ENCODE results near the gene NUF2. TPM values are rescaled to one million over a fixed set of nuclear protein-coding genes. Genes with fewer than 3 reads are reported as not detected.
A peak's percentile ranks its signal among the peaks of the same experiment; 100 is the strongest.

NUF2 gene
- polyA plus RNA-seq, 3 donors = 0.12 to 0.37 TPM; not detected in 1

DNA sequence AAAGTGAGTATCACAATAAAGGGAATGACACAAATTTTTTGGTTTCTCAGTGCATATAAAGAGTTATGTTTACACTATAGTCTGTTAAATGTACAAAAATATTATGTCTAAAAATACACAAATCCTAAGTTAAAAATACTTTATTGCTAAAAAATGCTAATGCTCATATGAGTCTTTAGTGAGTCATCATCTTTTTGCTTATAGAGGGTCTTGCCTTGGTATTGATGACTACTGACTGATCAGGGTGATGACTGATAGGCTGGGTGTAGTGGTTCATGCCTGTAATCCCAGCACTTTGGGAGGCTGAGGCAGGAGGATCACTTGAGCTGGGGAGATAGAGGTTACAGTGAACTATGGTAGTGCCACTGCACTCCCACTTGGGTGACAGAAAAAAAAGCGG is 12.9 kb upstream of the NUF2 start:
- Mint-ChIP-seq H3K4me3 (no peak overlapping the region), H3K27me3 (ENCODE audit: low read depth in 3 of 3) (peaks cover 0 to 1% (median 0%) of the 10 kb centered on the region in 3 donors), H3K9me3 (no peaks in the 10 kb centered on the region), H3K4me1 (no peaks in the 10 kb centered on the region), H3K36me3 (peaks cover 9 to 13% of the 10 kb centered on the region in 2 donors), H3K27ac (no peak overlapping the region)
- Histone ChIP-seq H3K9me3 (replicated peaks in 1 of 2; ENCODE audit: control insufficient read depth in 1 of 2, insufficient read depth in 1 of 2, low read length in 2 of 2) (no peaks in the 10 kb centered on the region), H3K36me3 (replicated peaks in 1 of 2; ENCODE audit: control insufficient read depth in 1 of 2, insufficient read depth in 2 of 2, low read length in 2 of 2) (no peaks in the 10 kb centered on the region), H3K4me3 (replicated peaks in 1 of 3; ENCODE audit: low read depth in 2 of 3, low read length in 3 of 3) (no peak overlapping the region), H3K79me2 (ENCODE audit: insufficient read depth, low read length) (no peaks in the 10 kb centered on the region), H3K27ac (ENCODE audit: low read depth in 1 of 2, low read length in 2 of 2) (no peak overlapping the region), H3K27me3 (ENCODE audit: control insufficient read depth in 2 of 2, insufficient read depth in 2 of 2, low read length in 2 of 2) (no peaks in the 10 kb centered on the region), H4K20me1 (ENCODE audit: insufficient read depth, low read length) (no peaks in the 10 kb centered on the region), H3K9ac (ENCODE audit: insufficient read depth, low read length, poor library complexity, severe bottlenecking) (no peak overlapping the region), H3K4me1 (ENCODE audit: control insufficient read depth in 1 of 2, insufficient read depth in 2 of 2, low read length in 2 of 2) (no peaks in the 10 kb centered on the region), H2AFZ (ENCODE audit: insufficient read depth, low read depth, low read length, poor library complexity, severe bottlenecking) (no peak overlapping the region), H3K4me2 (replicated peaks; ENCODE audit: extremely low read depth, low read length, poor library complexity, severe bottlenecking) (no peak overlapping the region)
- TF ChIP-seq, protein P1, sequence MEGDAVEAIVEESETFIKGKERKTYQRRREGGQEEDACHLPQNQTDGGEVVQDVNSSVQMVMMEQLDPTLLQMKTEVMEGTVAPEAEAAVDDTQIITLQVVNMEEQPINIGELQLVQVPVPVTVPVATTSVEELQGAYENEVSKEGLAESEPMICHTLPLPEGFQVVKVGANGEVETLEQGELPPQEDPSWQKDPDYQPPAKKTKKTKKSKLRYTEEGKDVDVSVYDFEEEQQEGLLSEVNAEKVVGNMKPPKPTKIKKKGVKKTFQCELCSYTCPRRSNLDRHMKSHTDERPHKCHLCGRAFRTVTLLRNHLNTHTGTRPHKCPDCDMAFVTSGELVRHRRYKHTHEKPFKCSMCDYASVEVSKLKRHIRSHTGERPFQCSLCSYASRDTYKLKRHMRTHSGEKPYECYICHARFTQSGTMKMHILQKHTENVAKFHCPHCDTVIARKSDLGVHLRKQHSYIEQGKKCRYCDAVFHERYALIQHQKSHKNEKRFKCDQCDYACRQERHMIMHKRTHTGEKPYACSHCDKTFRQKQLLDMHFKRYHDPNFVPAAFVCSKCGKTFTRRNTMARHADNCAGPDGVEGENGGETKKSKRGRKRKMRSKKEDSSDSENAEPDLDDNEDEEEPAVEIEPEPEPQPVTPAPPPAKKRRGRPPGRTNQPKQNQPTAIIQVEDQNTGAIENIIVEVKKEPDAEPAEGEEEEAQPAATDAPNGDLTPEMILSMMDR (IDR thresholded peaks at IDR 0.05) = no peak
- no peak for DNase-seq
- intact Hi-C loops (cut with micrococcal nuclease) = no loop called here
- WGBS (ENCODE audit: insufficient coverage) = no CpG with 5 or more reads among the region's 1 CpG

DNA sequence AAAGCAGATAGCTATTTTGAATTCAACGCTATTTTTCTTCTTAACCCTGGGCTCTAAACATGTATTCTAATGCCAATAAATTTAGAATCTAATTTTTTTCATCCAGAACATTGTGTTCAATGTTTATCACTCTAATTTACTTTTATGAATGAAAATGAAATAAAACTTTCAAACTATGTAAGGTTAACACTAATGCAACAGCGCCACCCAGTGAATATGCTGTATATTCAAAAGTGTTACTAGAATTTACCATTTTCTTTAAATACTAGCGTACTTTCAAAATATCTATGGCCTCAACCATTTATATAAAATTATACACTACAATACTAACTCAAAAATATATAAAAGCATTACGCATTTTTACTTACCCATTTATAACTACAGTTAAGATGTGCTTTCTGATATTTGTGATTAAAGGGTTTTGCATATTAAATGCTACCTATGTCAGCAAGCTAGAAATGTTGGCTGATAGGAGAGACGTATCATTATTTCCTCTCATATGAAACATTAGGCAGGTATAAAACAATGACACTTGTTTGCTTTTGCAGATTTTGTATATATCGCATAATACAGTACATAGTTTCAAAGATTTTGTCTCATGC is 5.9 kb upstream of the NUF2 start:
- no peak overlapping the region for H3K4me3 Mint-ChIP-seq
- Histone ChIP-seq H3K27ac (ENCODE audit: low read depth in 1 of 2, low read length in 2 of 2) (no peak overlapping the region), H3K4me2 (replicated peaks; ENCODE audit: extremely low read depth, low read length, poor library complexity, severe bottlenecking) (no peak overlapping the region), H3K36me3 (replicated peaks in 1 of 2; ENCODE audit: control insufficient read depth in 1 of 2, insufficient read depth in 2 of 2, low read length in 2 of 2) (peaks cover 4 to 19% of the 10 kb centered on the region in 2 donors), H3K79me2 (ENCODE audit: insufficient read depth, low read length) (no peaks in the 10 kb centered on the region), H3K4me1 (ENCODE audit: control insufficient read depth in 1 of 2, insufficient read depth in 2 of 2, low read length in 2 of 2) (peaks cover 2 to 6% of the 10 kb centered on the region in 2 donors), H3K9me3 (replicated peaks in 1 of 2; ENCODE audit: control insufficient read depth in 1 of 2, insufficient read depth in 1 of 2, low read length in 2 of 2) (no peaks in the 10 kb centered on the region), H4K20me1 (ENCODE audit: insufficient read depth, low read length) (no peaks in the 10 kb centered on the region), H3K9ac (ENCODE audit: insufficient read depth, low read length, poor library complexity, severe bottlenecking) (no peak overlapping the region), H2AFZ (ENCODE audit: insufficient read depth, low read depth, low read length, poor library complexity, severe bottlenecking) (no peak overlapping the region), H3K4me3 (replicated peaks in 1 of 3; ENCODE audit: low read depth in 2 of 3, low read length in 3 of 3) (no peak overlapping the region), H3K27me3 (ENCODE audit: control insufficient read depth in 2 of 2, insufficient read depth in 2 of 2, low read length in 2 of 2) (no peaks in the 10 kb centered on the region)
- H3K4me1 Mint-ChIP-seq = peaks cover 2% of the 10 kb centered on the region
- peak; percentile 12 to 49 (median 29) for DNase-seq
- WGBS (ENCODE audit: insufficient coverage) = no CpG with 5 or more reads among the region's 6 CpGs
- TF ChIP-seq, protein P1 (IDR thresholded peaks at IDR 0.05) = peak; percentile 82
- intact Hi-C loops (cut with micrococcal nuclease) = loop anchor here (5.0 to 10.0 kb wide), 3 partner anchors 439 to 459 kb away; no protein-coding TSS in a partner anchor
- no peak overlapping the region for H3K27ac Mint-ChIP-seq
- peaks cover 0 to 1% (median 0%) of the 10 kb centered on the region in 3 donors for H3K27me3 Mint-ChIP-seq (ENCODE audit: low read depth in 3 of 3)
- peaks cover 3 to 6% of the 10 kb centered on the region in 2 donors for H3K36me3 Mint-ChIP-seq
- no peaks in the 10 kb centered on the region for H3K9me3 Mint-ChIP-seq
